ENCODE data around the gene AFF3.

The AFF3 gene

GRCh38 chr2:100008956-100009355 lies 133.4 kb downstream of the AFF3 start:
- DNase-seq (ENCODE audit: low read depth, low spot score), result no peak

GRCh38 chr2:100006516-100006915 lies 135.9 kb downstream of the AFF3 start:
- no peak for DNase-seq (ENCODE audit: low read depth, low spot score)

- no peak for DNase-seq (ENCODE audit: low read depth, low spot score)
Observed at GRCh38 chr2:100004959-100005387, 137.4 kb downstream of the AFF3 start.

- DNase-seq (ENCODE audit: low read depth, low spot score), result no peak
Observed at GRCh38 chr2:100004348-100004884, 138.0 kb downstream of the AFF3 start.

GRCh38 chr2:100002059-100002458 lies 140.3 kb downstream of the AFF3 start:
- no peak for DNase-seq (ENCODE audit: low read depth, low spot score)

GRCh38 chr2:100000915-100001707 lies 141.3 kb downstream of the AFF3 start:
- no peak for DNase-seq (ENCODE audit: low read depth, low spot score)

GRCh38 chr2:99998651-99999320 lies 143.6 kb downstream of the AFF3 start:
- DNase-seq (ENCODE audit: low read depth, low spot score), result no peak

- DNase-seq (ENCODE audit: low read depth, low spot score), result no peak
Observed at GRCh38 chr2:99989905-99990304, 152.5 kb downstream of the AFF3 start.

GRCh38 chr2:99988599-99988998 lies 153.8 kb downstream of the AFF3 start:
- no peak for DNase-seq (ENCODE audit: low read depth, low spot score)

GRCh38 chr2:99987160-99987559 lies 155.2 kb downstream of the AFF3 start:
- no peak for DNase-seq (ENCODE audit: low read depth, low spot score)

GRCh38 chr2:99984799-99985515 lies 157.4 kb downstream of the AFF3 start:
- DNase-seq (ENCODE audit: low read depth, low spot score), result no peak

GRCh38 chr2:99982744-99983143 lies 159.6 kb downstream of the AFF3 start:
- no peak for DNase-seq (ENCODE audit: low read depth, low spot score)

- DNase-seq (ENCODE audit: low read depth, low spot score), result no peak
Observed at GRCh38 chr2:99981840-99982239, 160.6 kb downstream of the AFF3 start.

GRCh38 chr2:99980176-99980575 lies 162.2 kb downstream of the AFF3 start:
- no peak for DNase-seq (ENCODE audit: low read depth, low spot score)

GRCh38 chr2:99977966-99978365 lies 164.4 kb downstream of the AFF3 start:
- DNase-seq (ENCODE audit: low read depth, low spot score), result no peak

- no peak for DNase-seq (ENCODE audit: low read depth, low spot score)
Observed at GRCh38 chr2:99975386-99975785, 167.0 kb downstream of the AFF3 start.

- no peak for DNase-seq (ENCODE audit: low read depth, low spot score)
Observed at GRCh38 chr2:99974682-99975375, 167.6 kb downstream of the AFF3 start.

- no peak for DNase-seq (ENCODE audit: low read depth, low spot score)
Observed at GRCh38 chr2:99974275-99974674, 168.1 kb downstream of the AFF3 start.

- DNase-seq (ENCODE audit: low read depth, low spot score), result no peak
Observed at GRCh38 chr2:99971326-99971900, 171.0 kb downstream of the AFF3 start.

GRCh38 chr2:99970292-99970868 lies 172.0 kb downstream of the AFF3 start:
- DNase-seq (ENCODE audit: low read depth, low spot score), result no peak

Measured in activated naive CD8-positive, alpha-beta T cell treated with anti-CD3 and anti-CD28 coated beads, Interleukin-2, amount 50 U/mL, for 16 hours (primary cell).